ENCODE data around the gene CENPP.
"Not testable (repeated sequence)": the region's sequence is repeated elsewhere in the genome, so short reads cannot be mapped to it uniquely, and the experiment has no call there.

CENPP gene

DNA sequence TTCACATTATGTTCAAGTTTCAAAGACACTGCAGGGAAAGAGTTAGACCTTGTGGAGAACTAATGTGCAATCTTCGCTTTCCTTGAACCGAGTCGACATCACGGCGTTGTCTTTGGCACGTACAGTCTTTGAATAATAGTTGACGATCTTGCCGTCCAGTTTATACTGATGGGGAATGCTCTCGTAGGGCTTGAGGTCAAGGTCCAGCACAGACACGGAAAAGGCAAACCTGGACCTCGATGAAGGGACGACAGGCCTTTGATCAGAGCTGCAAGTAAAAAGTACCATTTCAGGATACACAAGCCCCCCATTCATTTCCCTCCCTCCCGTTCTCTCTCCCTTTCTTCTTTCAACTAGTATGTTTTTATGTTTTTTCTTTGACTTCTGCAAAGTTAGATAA, 290.0 kb downstream of the CENPP start:
- Mint-ChIP-seq H3K27me3 (no peaks in the 10 kb centered on the region), H3K4me1 (no peaks in the 10 kb centered on the region), H3K4me3 (no peak overlapping the region), H3K27ac (no peak overlapping the region), H3K9me3 (no peaks in the 10 kb centered on the region), H3K36me3 (peaks cover 6% of the 10 kb centered on the region)

DNA sequence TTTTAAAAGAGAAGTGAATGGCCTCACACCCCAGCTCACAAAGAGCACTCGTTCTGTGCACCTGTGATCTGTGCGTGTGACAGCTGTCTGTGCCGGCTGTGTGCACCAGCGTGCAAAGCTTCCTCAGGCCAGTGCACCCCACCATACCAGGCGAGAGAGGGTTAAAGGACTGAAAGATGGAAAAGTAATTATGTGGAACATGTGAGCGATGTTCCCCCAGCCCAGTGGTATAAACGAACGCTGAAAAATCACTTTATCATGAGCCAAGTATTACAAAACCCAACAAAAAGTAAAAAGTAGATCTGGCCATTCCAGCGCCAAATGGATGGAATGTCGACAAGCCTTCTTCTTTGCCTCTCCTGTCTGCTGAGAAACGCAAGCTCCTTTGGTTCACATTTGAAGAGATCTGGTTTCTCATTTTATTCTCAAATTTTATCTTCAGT, 290.5 kb downstream of the CENPP start:
- no peak overlapping the region for H3K4me3 Mint-ChIP-seq
- no peaks in the 10 kb centered on the region for H3K27me3 Mint-ChIP-seq
- no peak overlapping the region for H3K27ac Mint-ChIP-seq
- no peaks in the 10 kb centered on the region for H3K9me3 Mint-ChIP-seq
- no peaks in the 10 kb centered on the region for H3K4me1 Mint-ChIP-seq
- H3K36me3 Mint-ChIP-seq, result peaks cover 6% of the 10 kb centered on the region

DNA sequence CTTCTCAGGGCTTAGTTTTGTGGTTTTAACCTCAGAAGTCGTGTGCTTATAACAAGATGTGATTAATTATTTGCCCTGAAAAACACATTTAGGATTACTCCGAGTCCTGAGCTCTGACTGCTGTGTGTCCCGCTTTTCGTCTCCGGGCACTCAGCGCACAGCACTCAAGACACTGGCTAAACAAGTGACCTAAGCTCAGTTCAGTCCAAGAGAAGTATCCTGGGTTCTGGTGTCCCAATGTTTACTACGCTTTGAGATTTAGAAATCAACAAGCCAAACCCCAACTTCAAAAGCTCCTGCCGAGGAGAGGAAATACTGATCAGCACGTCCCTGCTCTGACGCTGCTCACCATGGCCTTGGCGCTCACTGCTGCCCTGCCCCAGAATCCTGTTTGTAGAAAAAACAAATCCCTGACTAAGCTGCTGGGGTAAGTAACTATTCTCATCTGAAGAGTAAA, 290.9 kb downstream of the CENPP start:
- Mint-ChIP-seq H3K36me3 (peaks cover 6% of the 10 kb centered on the region), H3K4me1 (no peaks in the 10 kb centered on the region), H3K27me3 (no peaks in the 10 kb centered on the region), H3K9me3 (no peaks in the 10 kb centered on the region), H3K4me3 (no peak overlapping the region), H3K27ac (no peak overlapping the region)

DNA sequence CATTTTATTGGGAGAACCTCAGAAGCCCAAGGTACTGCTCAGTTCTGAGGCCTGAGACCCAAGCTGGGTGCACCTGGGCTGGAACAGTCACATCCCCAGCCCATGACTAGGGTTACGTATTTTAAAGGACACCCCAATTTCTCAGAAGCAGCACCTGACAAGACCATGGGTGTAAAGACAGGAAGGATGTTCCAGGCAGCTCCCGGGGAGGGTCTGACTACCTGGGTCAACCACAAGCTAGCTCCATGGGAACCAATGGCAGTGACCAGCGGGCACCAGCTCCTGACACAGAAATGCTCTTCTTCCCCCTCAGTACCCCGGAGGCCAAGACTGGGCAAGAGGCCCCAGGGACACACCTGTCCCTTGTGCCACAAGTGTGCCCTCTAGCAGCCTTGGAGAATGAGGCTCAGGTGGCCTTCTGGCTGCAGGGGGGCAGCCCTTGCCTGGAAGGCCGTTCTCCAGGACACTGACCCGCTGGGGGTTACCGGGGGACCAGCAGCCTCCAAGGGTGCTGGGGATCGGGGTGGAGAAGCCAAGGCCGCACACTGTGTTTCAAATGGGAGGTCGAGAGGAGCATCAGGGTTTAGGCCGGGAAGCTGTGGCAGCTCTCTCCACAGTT, 291.6 kb downstream of the CENPP start:
- Mint-ChIP-seq H3K4me1 (no peaks in the 10 kb centered on the region), H3K9me3 (no peaks in the 10 kb centered on the region), H3K27ac (no peak overlapping the region), H3K4me3 (no peak overlapping the region), H3K27me3 (no peaks in the 10 kb centered on the region), H3K36me3 (peaks cover 4% of the 10 kb centered on the region)

DNA sequence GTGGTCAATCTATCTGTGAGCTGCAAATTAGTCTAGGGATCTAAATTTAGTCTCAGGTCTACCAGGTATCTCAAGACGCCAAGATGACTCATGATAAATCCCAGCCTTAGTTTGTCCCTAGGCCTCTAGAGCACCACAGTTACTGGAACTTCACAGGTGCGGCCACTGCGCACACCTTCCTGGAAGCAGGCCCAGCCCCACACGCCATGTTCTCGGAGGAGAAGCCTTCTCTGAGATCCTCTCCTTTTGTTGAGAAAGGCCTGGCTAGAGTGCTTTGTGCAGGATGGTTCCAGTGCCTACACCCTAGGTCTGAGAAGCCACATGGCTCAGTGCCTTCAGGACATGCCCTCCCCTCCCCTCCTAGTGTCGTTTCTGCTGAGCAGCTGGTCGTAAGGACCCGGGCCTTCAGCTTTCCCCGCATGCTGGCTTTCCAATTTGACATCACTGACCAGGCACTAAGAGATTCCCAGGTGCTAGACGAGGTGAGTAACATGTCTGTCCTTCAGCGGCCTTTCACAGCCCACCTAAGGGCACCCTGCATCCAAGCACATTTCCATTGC, 292.3 kb downstream of the CENPP start:
- H3K27ac Mint-ChIP-seq, result no peak overlapping the region
- H3K4me3 Mint-ChIP-seq, result no peak overlapping the region

DNA sequence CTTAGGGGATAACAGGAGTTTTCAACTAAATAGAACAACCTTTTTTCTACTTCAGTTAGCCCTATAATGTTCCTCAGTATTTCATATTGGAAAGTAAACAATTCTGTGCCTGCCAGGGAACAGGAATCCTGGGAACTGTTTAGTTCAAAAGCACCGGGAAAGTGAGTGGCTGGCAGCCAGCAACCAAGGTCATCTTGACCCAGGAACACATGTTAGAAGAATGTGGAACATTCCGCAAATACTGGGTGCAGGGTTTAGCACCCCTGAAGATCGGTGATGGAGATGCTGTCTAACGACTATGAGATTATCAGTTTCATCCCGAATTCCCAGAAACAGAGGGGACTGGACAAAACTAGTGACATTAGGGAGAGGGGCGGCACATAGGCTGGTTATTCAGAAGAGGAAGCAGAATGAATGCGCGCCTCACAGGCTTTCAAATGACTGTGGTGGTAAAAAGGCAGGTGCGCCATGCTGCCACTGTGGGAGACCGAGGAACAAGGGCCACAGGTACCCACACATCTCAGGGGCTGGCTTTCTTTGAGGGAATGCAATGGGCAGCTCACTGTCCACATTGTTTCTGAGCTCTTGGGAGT, 293.0 kb downstream of the CENPP start:
- no peaks in the 10 kb centered on the region for H3K27me3 Mint-ChIP-seq
- no peaks in the 10 kb centered on the region for H3K4me1 Mint-ChIP-seq
- no peak overlapping the region for H3K27ac Mint-ChIP-seq
- peaks cover 4% of the 10 kb centered on the region for H3K36me3 Mint-ChIP-seq
- H3K4me3 Mint-ChIP-seq, result no peak overlapping the region
- H3K9me3 Mint-ChIP-seq, result no peaks in the 10 kb centered on the region

More for the DNA sequence above, 292.3 kb downstream of the CENPP start:
- Mint-ChIP-seq H3K9me3 (no peaks in the 10 kb centered on the region), H3K4me1 (no peaks in the 10 kb centered on the region), H3K36me3 (peaks cover 4% of the 10 kb centered on the region), H3K27me3 (no peaks in the 10 kb centered on the region)

DNA sequence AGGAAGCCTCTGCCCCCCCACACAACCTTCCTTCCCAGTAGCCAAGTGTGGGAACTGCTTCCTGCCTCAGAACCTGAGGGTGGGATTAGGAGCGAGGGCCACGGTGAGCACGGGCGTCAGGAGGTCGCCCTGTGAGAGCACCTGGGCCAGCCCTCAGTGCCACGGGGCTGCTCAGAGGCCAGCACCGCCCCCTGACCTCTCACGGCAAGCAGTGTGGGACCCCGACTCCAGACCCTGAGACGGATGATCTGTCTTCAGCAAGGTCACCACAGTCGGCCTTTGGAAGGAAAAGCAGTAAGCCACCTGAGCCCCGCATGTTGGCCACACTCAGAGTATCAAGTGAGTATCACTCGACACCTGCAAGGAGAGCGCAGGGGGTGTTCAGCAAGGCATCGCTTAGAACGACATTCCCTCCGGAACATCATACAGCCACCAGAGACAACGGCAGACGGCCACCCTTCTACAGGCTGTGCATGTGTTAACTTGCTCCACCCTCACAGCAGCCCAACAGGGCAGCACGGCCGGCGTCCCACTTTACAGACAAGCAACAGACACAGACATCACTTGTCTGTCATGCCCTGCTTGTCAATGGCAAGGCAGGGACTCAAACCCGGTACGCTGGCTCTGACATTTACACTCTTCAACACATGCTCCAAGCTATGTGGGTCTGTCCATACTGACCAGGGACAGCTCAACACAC, 294.0 kb downstream of the CENPP start:
- H3K27ac Mint-ChIP-seq, result no peak overlapping the region
- no peaks in the 10 kb centered on the region for H3K27me3 Mint-ChIP-seq

DNA sequence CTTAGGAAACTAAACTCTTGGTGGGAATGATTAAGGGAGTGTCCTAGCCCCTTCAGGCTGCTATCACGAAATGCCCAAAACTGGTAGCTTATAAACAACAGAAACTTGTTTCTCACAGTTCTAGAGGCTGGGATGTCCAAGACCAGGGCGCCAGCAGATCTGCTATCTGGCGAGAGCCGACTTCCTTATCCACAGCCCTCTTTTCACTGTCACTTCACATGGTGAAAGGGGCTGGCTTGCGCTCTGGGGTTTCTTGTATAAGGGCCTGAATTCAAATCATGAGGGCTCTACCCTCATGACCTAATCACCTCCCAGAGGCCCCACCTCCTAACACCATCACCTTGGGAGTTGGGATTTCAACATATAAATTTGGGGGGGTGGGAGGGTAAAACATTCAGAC, 295.1 kb downstream of the CENPP start:
- Mint-ChIP-seq H3K9me3 (no peaks in the 10 kb centered on the region), H3K27ac (no peak overlapping the region), H3K4me1 (no peaks in the 10 kb centered on the region), H3K4me3 (no peak overlapping the region), H3K27me3 (no peaks in the 10 kb centered on the region), H3K36me3 (peaks cover 8% of the 10 kb centered on the region)

More for the DNA sequence above, 294.0 kb downstream of the CENPP start:
- Mint-ChIP-seq H3K4me3 (no peak overlapping the region), H3K4me1 (no peaks in the 10 kb centered on the region), H3K36me3 (peaks cover 7% of the 10 kb centered on the region), H3K9me3 (no peaks in the 10 kb centered on the region)

DNA sequence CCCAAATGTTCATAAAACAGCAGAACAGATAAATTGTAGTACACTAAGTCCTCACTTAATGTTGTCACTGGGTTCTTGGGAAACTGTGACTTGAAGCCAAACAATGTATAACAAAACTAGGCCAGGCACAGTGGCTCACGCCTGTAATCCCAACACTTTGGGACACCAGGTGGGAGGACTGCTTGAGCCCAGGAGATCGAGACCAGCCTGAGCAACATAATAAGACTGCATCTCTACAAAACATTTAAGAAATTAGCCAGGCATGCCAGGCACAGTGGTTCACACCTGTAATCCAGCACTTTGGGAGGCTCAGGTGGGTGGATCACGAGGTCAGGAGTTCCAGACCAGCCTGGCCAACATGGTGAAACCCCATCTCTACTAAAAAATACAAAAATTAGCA, 298.2 kb downstream of the CENPP start:
- not testable (repeated sequence) for H3K27ac Mint-ChIP-seq, H3K27me3 Mint-ChIP-seq, H3K4me1 Mint-ChIP-seq, H3K4me3 Mint-ChIP-seq, H3K9me3 Mint-ChIP-seq
- peaks cover 19% of the 10 kb centered on the region for H3K36me3 Mint-ChIP-seq

DNA sequence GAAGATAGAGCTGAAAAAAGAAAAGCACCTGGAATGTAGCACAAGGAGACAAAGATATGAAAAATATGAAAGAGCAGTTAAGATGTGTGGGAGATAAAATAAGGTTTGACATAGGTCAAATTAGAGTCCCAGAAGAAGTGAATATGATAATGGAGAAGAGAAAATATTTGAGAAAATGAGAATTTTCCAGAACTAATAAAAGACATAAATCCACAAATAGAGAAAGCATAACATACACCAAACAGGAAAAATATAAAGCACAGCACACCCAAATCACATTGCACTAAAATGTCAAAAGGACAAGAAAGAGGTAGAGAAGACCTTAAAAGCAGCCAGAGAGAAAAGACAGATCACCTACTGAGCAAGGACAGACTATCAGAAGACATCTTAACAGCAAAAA, 300.7 kb downstream of the CENPP start:
- Mint-ChIP-seq H3K27ac (no peak overlapping the region), H3K27me3 (no peaks in the 10 kb centered on the region), H3K4me3 (no peak overlapping the region), H3K4me1 (no peaks in the 10 kb centered on the region), H3K9me3 (no peaks in the 10 kb centered on the region), H3K36me3 (peaks cover 26% of the 10 kb centered on the region)

DNA sequence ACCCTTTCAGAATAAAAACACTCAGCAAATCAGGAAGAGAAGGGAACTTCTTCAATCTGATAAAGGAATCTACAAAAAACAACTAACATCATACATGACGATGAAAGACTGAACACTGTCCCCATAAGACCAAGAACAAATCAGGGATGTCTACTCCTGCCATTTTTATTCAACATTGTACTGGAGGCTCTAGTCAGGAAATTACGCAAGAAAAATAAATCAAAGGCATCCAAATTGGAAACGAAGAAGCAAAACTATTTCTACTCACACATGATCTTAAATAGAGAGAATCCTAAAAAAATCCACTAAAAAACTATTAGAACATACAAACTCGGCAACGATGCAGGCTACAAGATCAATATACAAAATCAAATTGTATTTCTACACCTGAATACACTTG, 301.9 kb downstream of the CENPP start:
- Mint-ChIP-seq H3K4me1 (no peaks in the 10 kb centered on the region), H3K36me3 (peaks cover 31% of the 10 kb centered on the region), H3K4me3 (no peak overlapping the region), H3K27me3 (no peaks in the 10 kb centered on the region), H3K27ac (no peak overlapping the region), H3K9me3 (no peaks in the 10 kb centered on the region)

DNA sequence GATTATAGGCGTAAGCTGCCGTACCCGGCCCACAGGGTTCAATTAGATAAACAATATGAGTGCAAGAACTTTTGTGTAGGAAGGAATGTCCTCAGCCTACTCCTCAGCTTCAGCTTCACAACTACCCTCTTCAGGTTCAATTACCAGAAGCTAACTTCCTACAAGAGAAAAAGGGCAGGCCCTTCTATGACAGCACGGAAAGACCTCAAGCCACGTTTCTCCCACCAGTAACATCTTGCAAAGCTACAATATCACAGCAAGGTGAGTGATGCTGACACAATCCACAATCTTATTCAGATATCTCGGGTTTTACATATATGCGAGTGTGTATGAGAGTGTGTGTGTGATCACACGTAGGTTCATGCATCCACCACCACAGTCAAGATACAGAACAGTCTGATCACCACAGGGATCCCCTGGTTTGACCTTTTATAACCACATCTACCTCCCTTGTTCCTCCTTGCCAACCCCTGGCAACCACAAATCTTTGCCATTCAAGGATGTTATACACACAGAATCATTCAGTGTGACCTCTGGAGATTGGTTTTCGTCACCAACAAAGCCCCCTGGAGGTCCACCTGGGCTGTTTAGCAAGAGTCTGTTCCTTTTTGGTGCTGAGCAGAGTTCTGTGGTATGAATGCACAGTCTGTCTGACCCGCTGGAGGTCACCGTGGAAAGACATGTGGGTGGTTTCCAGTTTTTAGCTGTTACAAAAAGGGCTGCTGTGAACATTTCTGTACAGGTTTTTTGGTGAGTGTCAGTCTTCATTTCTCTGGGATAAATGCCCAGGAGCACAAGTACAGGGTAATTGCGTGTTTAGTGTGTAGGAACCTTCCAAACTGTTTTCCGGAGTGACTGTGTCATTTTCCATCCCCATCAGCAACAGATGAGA, 305.9 kb downstream of the CENPP start:
- Mint-ChIP-seq H3K4me1 (no peaks in the 10 kb centered on the region), H3K9me3 (no peaks in the 10 kb centered on the region), H3K27me3 (no peaks in the 10 kb centered on the region), H3K27ac (no peak overlapping the region), H3K4me3 (no peak overlapping the region), H3K36me3 (peaks cover 27% of the 10 kb centered on the region)

DNA sequence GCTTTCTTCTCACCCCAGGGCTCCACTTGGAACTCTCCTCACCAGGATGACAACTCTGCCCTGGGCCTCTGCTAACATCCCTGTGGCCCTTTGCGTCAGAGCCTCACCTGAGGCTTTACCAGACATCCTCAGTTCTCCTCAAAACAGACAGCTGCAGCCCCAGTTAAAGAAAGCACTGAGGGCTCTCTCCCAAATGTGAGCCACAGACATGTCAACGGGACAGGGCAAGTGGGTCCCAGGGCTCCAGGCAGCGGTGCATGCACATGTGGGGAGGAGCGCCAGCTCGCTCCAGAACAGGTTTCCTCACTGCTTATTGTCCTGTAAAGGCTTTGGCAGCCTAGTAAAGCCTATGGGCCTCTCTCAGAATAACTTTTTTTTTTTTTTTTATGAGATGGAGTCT, 306.9 kb downstream of the CENPP start:
- H3K36me3 Mint-ChIP-seq, result peaks cover 24% of the 10 kb centered on the region
- H3K27ac Mint-ChIP-seq, result no peak overlapping the region
- no peaks in the 10 kb centered on the region for H3K4me1 Mint-ChIP-seq
- no peaks in the 10 kb centered on the region for H3K27me3 Mint-ChIP-seq
- no peaks in the 10 kb centered on the region for H3K9me3 Mint-ChIP-seq
- H3K4me3 Mint-ChIP-seq, result no peak overlapping the region

DNA sequence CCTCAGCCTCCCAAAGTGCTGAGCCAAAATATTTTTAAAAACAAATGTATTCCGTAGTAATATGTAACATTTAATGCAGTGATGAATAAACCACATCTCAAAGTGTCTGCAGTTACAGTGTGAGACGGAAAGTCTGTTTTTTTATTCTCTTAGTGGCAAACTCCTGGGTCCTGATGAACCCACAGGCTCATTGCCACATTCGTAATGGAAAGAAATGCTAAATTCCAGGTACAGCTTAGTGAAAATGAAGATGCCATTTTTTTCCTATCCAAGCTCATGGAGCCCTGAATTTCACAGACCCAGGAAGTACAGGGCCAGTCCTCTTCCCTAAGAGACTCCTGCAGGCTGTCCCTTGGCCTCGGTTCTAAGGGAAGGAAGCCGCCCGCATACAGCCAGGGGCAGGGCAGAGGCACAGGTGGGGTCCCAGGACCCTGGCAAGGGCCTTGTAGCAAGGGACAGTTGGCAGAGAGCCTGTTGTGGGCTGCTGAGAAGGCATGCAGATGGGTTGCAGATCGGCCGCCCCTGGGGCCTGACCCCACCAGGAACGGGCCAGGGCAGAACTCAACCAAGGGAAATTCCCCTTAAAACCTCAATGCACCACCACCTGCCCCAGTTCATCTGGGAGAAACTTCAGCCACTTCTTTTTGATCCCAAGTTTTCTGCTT, 308.0 kb downstream of the CENPP start:
- no peaks in the 10 kb centered on the region for H3K4me1 Mint-ChIP-seq
- no peak overlapping the region for H3K4me3 Mint-ChIP-seq
- no peaks in the 10 kb centered on the region for H3K9me3 Mint-ChIP-seq
- H3K27me3 Mint-ChIP-seq, result no peaks in the 10 kb centered on the region
- H3K27ac Mint-ChIP-seq, result no peak overlapping the region
- peaks cover 21% of the 10 kb centered on the region for H3K36me3 Mint-ChIP-seq

Data from activated naive CD4-positive, alpha-beta T cell treated with anti-CD3 and anti-CD28 coated beads, Interleukin-2, amount 50 U/mL, for 24 hours (primary cell).